Activated B cell treated with CpG ODN at 0.5 μM for 24 hours (primary cell): Measurements from ENCODE around the gene ELOF1. TPM values are rescaled to one million over a fixed set of nuclear protein-coding genes. Genes with fewer than 3 reads are reported as not detected.

ENCODE experiments used
- ATAC-seq: fragments of 200-7000 bp; cut with Tn5 transposase; one replicate; pipeline ENCODE4 v1.10.0; 2021; ENCODE audit warnings: low read depth, mild to moderate bottlenecking, moderate library complexity
- CTCF ChIA-PET: fragments of 350-600 bp; sonication (Branson Sonifier 250); formaldehyde crosslinking; loops from one replicate; lab custom pipeline; 2021; ENCODE audit warnings: antibody characterized with exemption; lab: Charles Lee
- POLR2A ChIA-PET: fragments of 350-600 bp; sonication (Branson Sonifier 250); formaldehyde crosslinking; loops from one replicate; lab custom pipeline; 2021; ENCODE audit warnings: antibody characterized with exemption; lab: Charles Lee
- DNase-seq: peaks from one replicate; pipeline ENCODE4 v3.0.0; 2022
- H3K27ac Mint-ChIP-seq: one replicate; pipeline ENCODE4 v1.8.0; 2020; ENCODE audit warnings: mixed read lengths
- H3K27me3 Mint-ChIP-seq: one replicate; pipeline ENCODE4 v1.8.0; 2021; ENCODE audit warnings: mixed read lengths
- H3K36me3 Mint-ChIP-seq: one replicate; pipeline ENCODE4 v1.8.0; 2021; ENCODE audit warnings: low read depth, mixed read lengths
- H3K4me1 Mint-ChIP-seq: one replicate; pipeline ENCODE4 v1.8.0; 2021; ENCODE audit warnings: mixed read lengths
- H3K4me3 Mint-ChIP-seq: one replicate; pipeline ENCODE4 v1.8.0; 2020; ENCODE audit warnings: mild to moderate bottlenecking, mixed read lengths
- H3K9me3 Mint-ChIP-seq: one replicate; pipeline ENCODE4 v1.8.0; 2020; ENCODE audit warnings: mixed read lengths
- CTCF ChIP-seq: fragments of 200-600 bp; IDR thresholded peaks from one replicate; pipeline ENCODE4 v1.8.0; 2022; ENCODE audit warnings: antibody characterized with exemption, mild to moderate bottlenecking
- intact Hi-C: fragments of 100-400 bp; cut with micrococcal nuclease; formaldehyde crosslinking; loops from one replicate; pipeline ENCODE4 v1.15.1; 2024
- total RNA-seq: library from RNA; stranded (reverse); gene quantifications from 2 replicates; pipeline ENCODE4 v1.2.3, GENCODE V29; 2022

Gene ELOF1
- total RNA-seq, 1 donor from 2014 or later, result 61.7 TPM

GRCh38 chr19:11538232-11539036 is 20.6 kb downstream of the ELOF1 start, which contains the start of gene CNN1:
Gene CNN1 (plus strand): TSS chr19:11538851. CDS start chr19:11538928, 77 bp downstream.
- DNase-seq, result no peak
- no peak for ATAC-seq
- ChIA-PET CTCF (no interaction called here), POLR2A (no interaction called here)
- H3K36me3 Mint-ChIP-seq, result no peaks in the 10 kb centered on the region
- no peaks in the 10 kb centered on the region for H3K9me3 Mint-ChIP-seq
- H3K27me3 Mint-ChIP-seq, result peaks cover 14% of the 10 kb centered on the region
- H3K4me3 Mint-ChIP-seq, result no peak within 1 kb of the TSS
- H3K4me1 Mint-ChIP-seq, result peaks cover 23% of the 10 kb centered on the region
- no peak within 1 kb of the TSS for H3K27ac Mint-ChIP-seq
- intact Hi-C loops, result no loop called here
- no peak for TF ChIP-seq CTCF

GRCh38 chr19:11535792-11536595 is 23.0 kb downstream of the ELOF1 start:
- H3K27ac Mint-ChIP-seq, result peak overlapping the region; percentile 67
- H3K9me3 Mint-ChIP-seq, result no peaks in the 10 kb centered on the region
- intact Hi-C loops, result loop anchor here (1.0 to 2.0 kb wide), 3 partner anchors 23 to 51 kb away; partner anchors contain the start of genes ELOF1 and ZNF653
- no peak for TF ChIP-seq CTCF
- DNase-seq (peak; percentile 96), ATAC-seq (peak; percentile 92)
- peak overlapping the region; percentile 68 for H3K4me3 Mint-ChIP-seq
- H3K4me1 Mint-ChIP-seq, result peaks cover 23% of the 10 kb centered on the region
- POLR2A ChIA-PET, result interaction anchor here (0.5 to 1.5 kb wide), 9 partner anchors 23 to 891 kb away, joined by 3 to 7 read pairs (median 5); partner anchors contain the start of genes ACP5, ELOF1 and SWSAP1
- CTCF ChIA-PET, result interaction anchor here (0.5 to 1.9 kb wide), 11 partner anchors 11 to 825 kb away, joined by 3 to 21 read pairs (median 4); partner anchors contain the start of gene ELOF1
- H3K27me3 Mint-ChIP-seq, result peaks cover 14% of the 10 kb centered on the region
- no peaks in the 10 kb centered on the region for H3K36me3 Mint-ChIP-seq

- Mint-ChIP-seq H3K4me3 (no peak overlapping the region), H3K4me1 (peaks cover 23% of the 10 kb centered on the region), H3K27ac (peak overlapping the region; percentile 65), H3K9me3 (no peaks in the 10 kb centered on the region), H3K27me3 (peaks cover 10% of the 10 kb centered on the region), H3K36me3 (no peaks in the 10 kb centered on the region)
- POLR2A ChIA-PET, result no interaction called here
- intact Hi-C loops, result no loop called here
- DNase-seq (no peak), ATAC-seq (no peak)
- TF ChIP-seq CTCF, result no peak
- CTCF ChIA-PET, result interaction anchor here (1.1 to 1.9 kb wide), 2 partner anchors 52 to 165 kb away, joined by 3 to 21 read pairs; no protein-coding TSS in a partner anchor
Observed at GRCh38 chr19:11534948-11535347, 24.1 kb downstream of the ELOF1 start.

- DNase-seq (no peak), ATAC-seq (no peak)
- Mint-ChIP-seq H3K4me1 (peaks cover 23% of the 10 kb centered on the region), H3K4me3 (no peak overlapping the region), H3K27me3 (peaks cover 10% of the 10 kb centered on the region), H3K36me3 (no peaks in the 10 kb centered on the region), H3K9me3 (no peaks in the 10 kb centered on the region), H3K27ac (peak overlapping the region; percentile 65)
- no peak for TF ChIP-seq CTCF
- intact Hi-C loops, result no loop called here
- ChIA-PET POLR2A (interaction anchor here (0.7 kb wide), 1 partner anchor 11 kb away, joined by 6 read pairs; no protein-coding TSS in a partner anchor), CTCF (interaction anchor here (0.7 kb wide), 1 partner anchor 290 kb away, joined by 3 read pairs; no protein-coding TSS in a partner anchor)
Observed at GRCh38 chr19:11534538-11534937, 24.5 kb downstream of the ELOF1 start.
